Hippocampal formation (tissue), 2 donors: ENCODE data around the gene FAM170B.
A peak's percentile ranks its signal among the peaks of the same experiment; 100 is the strongest.

Experiments used
- DNase-seq, 2 donors: peaks; one replicate each; lab custom pipeline; 2025; lab: John Stamatoyannopoulos, UW

The FAM170B gene

DNA sequence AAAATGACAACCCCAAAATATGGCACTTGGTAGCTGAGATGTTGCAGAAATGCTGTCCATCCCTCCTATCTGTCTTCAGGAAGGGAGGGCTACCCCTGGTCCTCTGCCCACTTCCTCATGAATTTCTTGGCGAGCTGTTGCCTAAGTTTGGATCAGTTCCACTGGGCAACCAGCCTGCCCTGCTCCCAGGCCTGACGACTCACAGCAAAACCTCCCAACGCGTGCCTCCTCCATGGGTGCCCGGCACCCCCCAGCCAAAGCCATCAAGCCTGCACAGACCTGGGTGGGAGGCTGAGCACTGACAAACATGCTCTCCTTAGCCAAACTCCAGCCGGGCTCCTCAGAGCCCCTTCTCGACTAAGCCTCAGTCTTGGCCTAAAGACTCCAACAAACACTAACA lies 27.4 kb downstream of the FAM170B start:
- peak; percentile 31 to 43 for DNase-seq

DNA sequence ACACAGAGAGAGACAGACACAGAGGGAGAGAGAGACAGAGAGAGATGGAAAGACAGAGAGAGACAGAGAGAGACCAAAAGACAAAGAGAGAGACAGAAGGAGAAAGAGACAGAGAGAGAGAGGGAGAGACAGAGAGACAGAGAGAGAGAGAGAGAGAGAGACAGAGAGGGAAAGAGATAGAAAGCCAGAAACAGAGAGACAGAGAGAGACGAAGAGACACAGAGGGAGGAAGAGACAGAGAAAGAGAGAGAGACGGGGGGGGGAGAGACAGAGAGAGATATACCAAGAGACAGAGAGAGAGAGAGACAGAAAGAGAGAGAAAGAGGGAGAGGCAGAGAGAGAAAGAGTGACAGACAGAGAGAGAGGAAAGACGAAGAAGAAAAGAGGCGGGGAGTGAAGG lies 28.7 kb downstream of the FAM170B start:
- no peak for DNase-seq

DNA sequence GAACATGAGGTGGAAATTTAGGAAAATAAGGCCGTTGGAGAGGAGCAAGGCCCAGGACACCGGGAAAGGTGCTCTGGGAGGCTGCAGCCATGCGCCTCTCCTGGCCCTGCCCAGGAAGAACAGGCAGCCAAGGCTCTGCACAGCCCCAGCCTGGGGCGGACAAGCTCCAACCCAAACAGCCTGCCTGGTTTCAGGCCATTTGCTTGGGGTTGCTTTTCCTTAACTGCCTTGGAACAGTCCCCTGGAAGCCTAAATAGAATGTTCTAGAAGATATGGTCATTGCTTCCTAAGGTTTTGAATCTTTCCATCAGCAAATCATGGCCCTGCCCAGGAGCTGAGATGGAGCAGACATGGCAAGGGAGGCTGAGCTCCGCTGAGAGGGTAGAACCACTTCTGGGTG lies 29.5 kb downstream of the FAM170B start:
- DNase-seq: no peak

DNA sequence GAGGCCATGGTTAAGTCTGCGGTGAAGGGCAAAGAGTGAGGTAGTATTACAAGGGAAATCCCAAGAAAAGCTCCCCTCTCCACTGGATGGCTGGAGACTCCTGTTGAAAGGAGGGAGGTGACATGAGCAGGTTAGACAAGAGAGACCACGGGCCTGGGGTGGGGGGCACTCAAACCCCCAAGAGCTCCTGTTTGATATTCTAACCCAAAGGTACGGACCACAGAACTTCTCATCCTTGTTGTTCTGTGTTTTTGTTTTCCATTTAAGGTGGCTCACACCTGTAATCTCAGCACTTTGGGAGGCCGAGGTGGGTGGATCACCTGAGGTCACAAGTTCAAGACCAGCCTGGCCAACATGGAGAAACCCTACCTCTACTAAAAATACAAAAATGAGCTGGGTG lies 30.1 kb downstream of the FAM170B start:
- no peak for DNase-seq

DNA sequence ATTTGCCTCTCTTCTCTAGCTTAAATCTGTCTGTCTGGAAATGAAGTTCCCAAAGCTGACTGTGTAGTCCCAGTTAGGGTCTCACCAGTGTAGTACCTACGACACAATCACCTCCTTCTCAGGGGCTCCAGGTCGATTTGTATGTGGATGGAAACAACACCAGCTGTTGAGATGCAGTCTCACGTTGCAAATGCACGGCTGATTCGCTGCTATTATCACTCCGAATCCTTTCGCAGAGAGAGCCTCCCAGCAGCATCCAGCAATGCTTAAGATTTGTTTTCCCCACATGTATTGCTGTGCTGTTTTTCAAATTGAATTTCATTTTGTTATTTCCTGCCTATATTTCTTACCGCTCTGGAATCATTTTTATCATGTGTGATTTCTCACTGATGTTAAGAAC lies 34.8 kb downstream of the FAM170B start:
- DNase-seq: no peak

DNA sequence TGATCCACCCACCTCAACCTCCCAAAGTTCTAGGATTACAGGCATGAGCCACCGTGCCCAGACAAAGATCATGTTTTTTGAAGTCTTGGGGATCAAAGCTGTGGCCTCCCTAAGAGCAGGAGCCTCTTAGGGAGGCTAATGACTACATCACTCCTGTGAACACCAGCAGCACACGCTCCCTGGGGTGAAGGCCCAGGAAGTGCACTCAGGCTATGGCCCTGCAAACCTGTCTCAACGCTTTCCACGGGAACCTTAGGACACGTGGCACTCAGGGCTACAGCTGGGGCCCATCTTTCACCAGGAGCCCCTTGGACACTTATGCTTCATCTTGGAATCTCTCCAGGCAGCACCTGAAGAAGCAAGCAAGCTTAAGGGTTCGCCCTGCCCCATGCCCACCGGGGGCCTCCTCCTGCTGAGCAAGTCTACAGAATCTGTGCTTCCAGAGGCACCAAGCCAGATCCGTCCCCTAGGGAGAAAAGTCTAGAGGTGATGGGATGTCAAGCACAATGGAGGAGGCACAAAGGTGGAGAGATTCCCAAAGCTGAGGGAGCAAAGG lies 36.9 kb downstream of the FAM170B start:
- DNase-seq: no peak

DNA sequence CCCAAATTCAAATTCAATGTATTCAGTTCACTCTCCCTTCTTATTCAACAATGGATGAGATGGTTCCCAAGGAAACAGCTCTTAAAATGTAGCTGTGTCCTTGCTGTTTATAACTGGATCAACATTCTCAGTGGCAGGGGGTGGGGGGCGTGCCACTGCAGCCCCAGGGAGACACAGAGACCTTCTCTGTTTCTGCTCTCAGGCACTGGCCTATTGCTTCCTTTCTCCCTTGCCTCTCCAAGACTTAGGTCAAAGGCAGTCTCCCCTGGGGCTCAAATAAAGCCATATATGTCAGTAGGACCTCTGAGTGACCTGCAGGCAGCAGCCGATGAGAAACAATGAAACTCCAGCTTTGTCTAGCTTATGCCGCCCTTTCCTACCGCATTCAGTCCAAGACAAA lies 39.2 kb downstream of the FAM170B start:
- DNase-seq: no peak

DNA sequence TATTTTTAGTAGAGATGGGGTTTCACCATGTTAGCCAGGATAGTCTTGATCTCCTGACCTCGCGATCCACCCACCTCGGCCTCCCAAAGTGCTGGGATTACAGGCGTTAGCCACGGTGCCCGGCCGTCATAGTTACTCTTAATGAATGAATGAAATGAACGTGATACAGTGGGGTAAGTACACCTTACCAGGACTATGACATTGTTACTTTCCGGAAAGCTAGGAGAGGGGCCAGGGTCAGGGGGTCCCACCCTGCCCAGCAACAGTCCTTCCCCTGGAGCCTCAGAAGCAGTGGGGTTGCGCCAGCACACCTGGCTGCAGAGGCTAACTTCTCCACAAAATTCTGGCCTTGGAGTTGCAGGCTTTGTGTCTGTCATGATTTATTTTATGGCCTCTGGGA lies 39.9 kb downstream of the FAM170B start:
- no peak for DNase-seq

DNA sequence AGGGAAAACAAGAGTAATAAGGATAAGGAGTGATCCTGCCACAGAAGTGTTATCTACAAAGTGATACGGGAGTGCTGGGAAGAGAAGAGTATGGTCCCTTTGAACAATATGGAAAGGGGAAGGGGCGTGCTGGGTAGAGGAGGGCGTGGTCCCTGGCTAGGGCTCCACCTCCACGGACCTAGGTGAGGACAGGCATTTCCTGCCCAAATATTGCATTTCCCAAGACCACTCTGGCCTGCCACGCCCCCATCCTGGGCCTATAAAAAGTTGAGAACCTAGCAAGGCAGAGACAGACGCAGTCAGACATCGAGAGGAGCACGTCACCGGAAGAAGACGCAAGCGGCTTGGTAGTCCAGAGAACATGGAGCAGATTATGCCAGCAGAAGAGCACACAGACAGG lies 41.3 kb downstream of the FAM170B start:
- DNase-seq: no peak

DNA sequence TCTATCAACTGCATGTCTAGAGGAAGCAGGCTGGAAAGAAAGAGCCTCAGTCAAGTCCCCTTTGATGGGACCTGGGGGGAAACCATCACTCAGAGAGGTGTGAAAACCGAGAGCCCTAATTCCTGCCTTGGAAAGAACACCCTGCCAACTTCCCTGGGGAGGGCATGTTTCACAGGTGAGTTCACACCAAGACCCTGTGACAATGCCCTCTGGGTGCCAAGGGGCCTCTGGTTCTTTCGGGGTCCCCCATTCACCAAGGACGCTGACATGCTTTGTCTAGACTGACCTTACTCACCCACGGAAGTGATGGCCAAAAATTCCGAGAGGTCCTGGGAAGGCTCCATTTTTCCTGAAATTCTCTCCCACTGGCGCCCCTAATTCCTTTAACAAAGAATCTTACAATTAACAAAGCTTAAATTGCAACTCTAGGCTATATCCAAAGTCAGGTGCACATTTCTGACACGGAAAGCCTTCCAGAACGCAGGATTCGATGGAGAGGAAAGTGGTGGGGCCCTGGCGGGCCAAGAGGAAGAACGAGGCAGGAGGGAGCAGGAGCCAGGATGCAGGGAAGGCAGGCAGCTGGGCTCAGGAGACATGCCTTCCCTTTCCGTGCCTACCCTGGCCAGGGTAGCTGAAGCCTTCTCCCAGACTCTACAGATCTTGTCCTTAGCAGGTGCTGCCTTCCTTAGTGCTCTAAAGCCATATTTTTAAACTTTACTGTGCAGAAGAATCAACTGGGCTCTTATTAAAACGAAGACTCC lies 42.2 kb downstream of the FAM170B start:
- DNase-seq: no peak

DNA sequence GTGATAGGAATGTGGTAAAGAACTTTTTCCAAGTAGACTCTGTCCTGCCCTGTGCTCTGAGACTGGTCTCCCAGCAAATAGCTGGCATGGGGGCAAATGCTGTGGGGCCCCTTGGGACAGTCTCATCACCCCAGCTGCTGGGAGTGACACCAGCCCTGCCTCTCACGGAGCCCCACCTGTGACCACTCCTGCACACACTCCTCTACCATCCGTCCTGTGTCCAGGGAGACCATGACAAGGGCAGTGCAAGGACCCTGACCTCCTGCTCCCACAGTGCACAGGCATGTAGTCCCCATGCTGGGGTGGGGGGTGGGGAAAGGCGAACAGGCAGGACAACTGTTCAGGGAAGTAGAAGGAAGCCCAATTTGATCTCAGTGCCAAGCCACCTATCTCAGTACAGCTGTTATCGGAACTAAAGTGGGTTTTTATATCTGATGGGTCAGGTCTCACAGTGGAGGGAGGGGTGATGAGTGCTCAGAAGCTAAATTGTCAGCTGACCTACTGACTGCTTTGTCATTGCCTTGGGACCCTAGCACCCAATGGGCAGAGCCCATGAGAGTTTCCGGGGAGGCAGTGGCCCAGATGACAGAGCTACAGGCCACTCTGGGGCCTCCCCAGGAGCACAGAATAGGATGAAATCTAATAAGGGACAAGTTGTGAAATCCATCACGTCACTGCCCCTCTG lies 43.0 kb downstream of the FAM170B start:
- DNase-seq: no peak

DNA sequence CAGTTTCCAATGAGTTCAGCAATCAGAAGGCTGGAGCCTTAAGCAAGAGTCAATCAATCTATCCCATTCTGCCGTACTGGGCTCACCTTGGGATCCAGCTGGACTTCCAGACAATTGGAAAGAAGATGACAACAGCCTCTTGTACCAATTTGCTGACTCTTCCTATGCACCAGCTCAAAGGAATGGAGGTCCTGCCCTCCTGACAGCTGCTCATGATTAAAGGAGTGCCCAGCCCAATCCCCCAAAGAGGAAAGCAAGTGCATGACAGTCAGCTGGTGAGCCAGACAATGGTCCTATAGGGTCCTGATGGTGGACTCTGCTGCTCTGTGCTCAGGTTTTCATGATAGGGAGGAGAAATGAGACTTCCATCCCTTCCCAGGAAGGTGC lies 43.6 kb downstream of the FAM170B start:
- no peak for DNase-seq

DNA sequence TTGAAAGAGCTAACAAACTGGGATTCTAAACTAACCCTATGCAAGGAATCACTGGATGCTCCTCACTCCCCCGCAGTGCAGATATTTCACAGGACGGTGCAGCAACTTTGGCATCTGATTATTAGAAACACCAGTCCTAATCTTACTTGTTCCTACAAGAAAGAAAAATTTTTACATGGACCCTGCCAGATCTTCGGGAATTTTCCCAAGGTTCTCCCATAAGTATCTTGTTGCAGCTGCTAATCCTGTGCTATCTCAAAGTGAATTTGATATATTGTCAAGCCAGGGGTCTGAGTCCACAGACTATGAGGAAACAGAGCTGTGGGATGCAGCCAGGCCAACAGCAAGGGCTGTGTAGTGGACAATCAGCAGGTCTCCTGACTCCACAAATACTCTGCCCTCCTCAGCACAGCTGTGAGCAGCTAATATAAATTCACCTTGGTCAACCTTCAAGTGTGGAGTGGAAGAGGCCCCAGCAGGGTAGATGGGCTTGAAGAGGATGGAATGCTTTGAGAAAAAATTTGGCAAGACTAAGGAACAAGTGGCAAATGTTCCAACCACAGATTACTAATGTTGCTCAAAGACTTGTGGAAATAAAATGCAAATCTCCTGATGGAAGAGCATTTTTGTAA lies 44.1 kb downstream of the FAM170B start:
- DNase-seq: no peak

DNA sequence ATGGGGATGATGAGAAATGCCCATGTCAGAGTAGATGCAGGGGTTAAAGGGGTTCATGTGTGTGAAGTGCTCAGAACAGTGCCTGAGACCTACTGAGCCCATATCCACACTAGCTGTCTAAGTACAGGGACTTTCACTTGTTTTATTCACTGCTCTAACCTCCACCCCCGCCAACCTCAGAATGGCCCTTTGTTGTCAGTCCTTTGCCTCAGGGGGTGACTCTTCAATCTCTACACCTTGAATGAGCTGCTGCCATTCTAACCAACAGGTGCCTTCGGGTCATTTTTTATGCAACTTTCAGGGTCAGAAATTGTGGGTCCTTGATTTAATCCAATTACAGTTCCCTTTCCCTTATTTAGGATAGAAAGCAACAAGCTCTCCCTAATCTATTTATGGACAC lies 44.7 kb downstream of the FAM170B start:
- DNase-seq: no peak

DNA sequence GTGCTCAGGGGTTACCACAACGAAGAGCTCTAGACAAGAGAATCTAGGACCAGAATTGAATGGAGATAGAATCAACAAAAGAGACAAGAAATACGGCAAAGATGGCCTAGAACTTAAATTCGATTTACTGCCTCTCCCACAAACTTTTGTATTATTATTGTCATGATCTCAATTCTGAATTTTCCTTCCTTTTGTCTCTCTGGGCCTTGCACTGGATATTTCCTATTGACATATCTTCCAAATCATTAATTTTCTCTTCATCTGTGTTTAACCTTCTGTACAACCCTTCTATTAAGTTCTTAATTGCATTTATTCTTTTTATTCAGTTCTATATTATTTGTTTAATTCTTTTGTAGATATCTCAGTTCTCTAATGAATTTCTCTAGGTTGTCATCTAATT lies 46.9 kb downstream of the FAM170B start:
- no peak for DNase-seq

DNA sequence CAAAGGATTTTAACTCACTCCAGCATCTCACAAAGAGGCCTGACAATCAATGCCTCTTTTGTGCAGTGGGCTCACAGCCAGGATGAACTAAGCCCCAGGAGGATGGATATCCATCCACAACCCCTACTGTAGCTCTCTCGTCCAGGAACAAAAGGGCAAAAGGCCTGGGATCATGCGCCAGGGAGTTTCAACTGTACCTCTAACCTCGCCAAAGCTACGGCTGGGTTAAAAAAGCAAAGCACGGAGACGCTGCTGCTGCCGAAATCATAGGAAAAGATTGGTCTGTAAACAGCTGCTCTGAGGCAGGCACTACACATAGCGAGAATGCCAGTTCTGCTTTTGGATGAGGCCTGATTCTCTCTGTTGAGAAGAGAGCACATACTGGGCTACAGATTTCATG lies 50.6 kb downstream of the FAM170B start:
- peak; percentile 50 to 59 for DNase-seq

DNA sequence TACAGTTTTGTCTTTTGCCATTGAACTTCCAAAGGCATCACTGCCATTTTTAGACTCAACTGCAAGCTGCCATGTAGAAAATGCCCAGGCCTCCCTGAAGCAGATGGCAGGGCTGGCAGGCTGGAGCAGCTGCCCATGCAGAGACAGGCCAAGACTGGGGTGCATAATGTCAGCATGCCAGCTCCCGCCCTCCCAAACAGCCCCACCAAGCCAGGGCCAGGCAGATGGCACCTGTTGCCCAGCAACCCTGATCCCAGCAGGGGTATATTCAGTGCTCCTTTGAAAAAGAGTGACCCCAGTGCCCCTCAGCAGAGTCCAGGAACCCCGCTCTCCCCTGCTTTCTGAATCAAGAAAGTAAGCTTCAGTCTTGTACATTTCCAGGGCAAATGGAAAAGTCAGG lies 51.1 kb downstream of the FAM170B start:
- DNase-seq: peak in 1 of 2 donors; percentile 48

DNA sequence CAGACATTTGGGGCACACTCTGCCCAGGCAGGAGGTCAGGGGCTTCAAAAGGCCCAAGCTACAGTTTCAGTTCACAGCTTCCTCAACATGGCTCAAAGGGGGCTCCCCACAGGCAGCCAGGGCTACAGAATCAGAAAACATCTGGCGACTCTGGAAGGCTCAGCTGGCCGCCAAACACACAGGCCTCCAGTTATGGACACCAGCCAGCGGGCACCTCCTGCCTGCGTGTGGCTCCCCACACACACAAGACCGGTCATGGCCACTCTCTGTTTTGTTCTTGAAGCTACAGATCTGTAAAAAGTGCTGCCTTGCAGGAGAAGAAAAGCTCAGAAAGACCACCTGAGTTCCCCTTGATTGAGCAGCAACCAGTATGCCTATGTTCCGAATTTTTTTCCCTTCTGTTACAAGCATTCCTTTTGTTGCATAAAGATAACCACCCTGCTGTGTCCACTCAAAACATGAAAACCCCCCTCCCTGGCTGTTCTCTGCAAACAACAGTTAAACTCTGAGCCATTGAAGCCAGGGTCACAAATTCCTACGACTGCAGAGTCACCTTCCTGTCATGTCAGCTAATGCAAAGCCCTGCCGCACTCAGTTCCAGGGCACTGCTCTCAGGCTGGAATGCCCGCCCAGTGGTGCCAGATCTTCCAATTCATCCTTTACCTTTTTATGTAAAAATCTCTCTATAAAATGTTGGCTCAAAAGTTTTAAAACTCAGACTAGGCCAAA lies 52.1 kb downstream of the FAM170B start:
- peak in 1 of 2 donors; percentile 11 for DNase-seq
